IMR-90 (cell line): Measurements from ENCODE around the gene YIPF1. TPM values are rescaled to one million over a fixed set of nuclear protein-coding genes. Genes with fewer than 3 reads are reported as not detected.

ENCODE experiments used
- ATAC-seq: fragments of 200-7000 bp; cut with Tn5 transposase; 2 replicates; pipeline ENCODE4 v1.9.1; 2020; ENCODE audit warnings: low read depth, mild to moderate bottlenecking, moderate library complexity
- BruUV-seq: library from RNA; stranded (reverse); fragments of 400-500 nt; replicated peaks from 2 replicates; lab custom pipeline; 2021; lab: Mats Ljungman, UMichigan
- CTCF ChIA-PET: fragments of 300-600 bp; formaldehyde crosslinking; extraction: SDS; loops from one replicate; lab custom pipeline; 2021; ENCODE audit warnings: antibody characterized with exemption; lab: Yijun Ruan, JAX
- POLR2A ChIA-PET: fragments of 300-600 bp; sonication (Branson Sonifier 250); formaldehyde crosslinking; loops from one replicate; lab custom pipeline; 2022; ENCODE audit warnings: antibody characterized with exemption; ENCODE audit not compliant: unreplicated experiment; lab: Charles Lee
- DNase-seq: peaks from one replicate; pipeline ENCODE4 v3.0.0; 2013
- H2AFZ ChIP-seq: replicated peaks from 2 replicates; pipeline ENCODE3; 2013; ENCODE audit warnings: low read length, mild to moderate bottlenecking; ENCODE audit not compliant: poor library complexity
- H2AK5ac ChIP-seq: 2 replicates; pipeline ENCODE4 v1.6.1; 2013; ENCODE audit warnings: low read depth, low read length, inconsistent platforms
- H2AK9ac ChIP-seq: replicated peaks from 2 replicates; pipeline ENCODE3; 2013; ENCODE audit warnings: mild to moderate bottlenecking, low read depth, low read length, moderate library complexity; ENCODE audit not compliant: poor library complexity
- H2BK120ac ChIP-seq: 2 replicates; pipeline ENCODE4 v1.6.1; 2013; ENCODE audit warnings: low read depth, low read length, inconsistent platforms
- H2BK15ac ChIP-seq: 3 replicates; pipeline ENCODE4 v1.6.1; 2013; ENCODE audit warnings: low read depth, low read length, inconsistent platforms
- H2BK20ac ChIP-seq: 2 replicates; pipeline ENCODE4 v1.6.1; 2013; ENCODE audit warnings: low read depth, mild to moderate bottlenecking, inconsistent platforms, low read length, moderate library complexity
- H2BK5ac ChIP-seq: 2 replicates; pipeline ENCODE4 v1.6.1; 2013; ENCODE audit warnings: mild to moderate bottlenecking, low read depth, low read length, inconsistent platforms; ENCODE audit not compliant: poor library complexity, severe bottlenecking
- H3K14ac ChIP-seq: replicated peaks from 2 replicates; pipeline ENCODE4 v1.6.1; 2013; ENCODE audit warnings: low read depth, low read length, inconsistent platforms
- H3K18ac ChIP-seq: 2 replicates; pipeline ENCODE4 v1.6.1; 2013; ENCODE audit warnings: low read depth, low read length, control low read depth
- H3K23ac ChIP-seq: 2 replicates; pipeline ENCODE4 v1.6.1; 2013; ENCODE audit warnings: low read depth, low read length, inconsistent platforms
- H3K27ac ChIP-seq: 2 replicates; pipeline ENCODE4 v1.5.1; 2013; ENCODE audit warnings: mild to moderate bottlenecking, control low read depth, low read length; ENCODE audit not compliant: insufficient read depth
- H3K27me3 ChIP-seq: 2 replicates; pipeline ENCODE4 v1.6.1; 2013; ENCODE audit warnings: low read length; ENCODE audit not compliant: control insufficient read depth, insufficient read depth
- H3K36me3 ChIP-seq: 2 replicates; pipeline ENCODE4 v1.6.1; 2013; ENCODE audit warnings: low read length, mixed read lengths; ENCODE audit not compliant: control insufficient read depth, insufficient read depth
- H3K4ac ChIP-seq: 2 replicates; pipeline ENCODE4 v1.6.1; 2013; ENCODE audit warnings: low read depth, low read length, inconsistent platforms
- H3K4me1 ChIP-seq: 2 replicates; pipeline ENCODE4 v1.6.1; 2013; ENCODE audit warnings: low read length, mixed read lengths; ENCODE audit not compliant: control insufficient read depth, insufficient read depth
- H3K4me2 ChIP-seq: 2 replicates; pipeline ENCODE4 v1.6.1; 2013; ENCODE audit warnings: low read depth, mild to moderate bottlenecking, control low read depth, low read length, moderate library complexity
- H3K4me3 ChIP-seq: 2 replicates; pipeline ENCODE4 v1.5.1; 2013; ENCODE audit warnings: low read depth, mild to moderate bottlenecking, control low read depth, low read length, moderate library complexity; ENCODE audit not compliant: insufficient read depth
- H3K56ac ChIP-seq: 2 replicates; pipeline ENCODE4 v1.6.1; 2013; ENCODE audit warnings: low read length, inconsistent platforms; ENCODE audit not compliant: insufficient read depth; ENCODE audit errors: extremely low read depth
- H3K79me1 ChIP-seq, 2 experiments: 2 replicates each; pipeline ENCODE4 v1.6.1; 2013; ENCODE audit warnings: low read length in 2 of 2, inconsistent platforms in 1 of 2, low read depth in 1 of 2
- H3K9ac ChIP-seq: 2 replicates; pipeline ENCODE4 v1.6.1; 2013; ENCODE audit warnings: low read depth, low read length, control low read depth
- H3K9me1 ChIP-seq: 2 replicates; pipeline ENCODE4 v1.6.1; 2013; ENCODE audit warnings: low read length, inconsistent platforms; ENCODE audit not compliant: insufficient read depth
- H3K9me3 ChIP-seq: 2 replicates; pipeline ENCODE4 v1.6.1; 2013; ENCODE audit warnings: low read length; ENCODE audit not compliant: control insufficient read depth, insufficient read depth
- H4K20me1 ChIP-seq: 2 replicates; pipeline ENCODE4 v1.6.1; 2013; ENCODE audit warnings: low read length, inconsistent platforms; ENCODE audit not compliant: insufficient read depth
- H4K5ac ChIP-seq: 2 replicates; pipeline ENCODE4 v1.6.1; 2013; ENCODE audit warnings: mild to moderate bottlenecking, low read depth, low read length, control low read depth
- H4K8ac ChIP-seq, 2 experiments: 2 replicates each; pipeline ENCODE4 v1.6.1; 2013; ENCODE audit warnings: low read depth in 2 of 2, low read length in 2 of 2, control low read depth in 1 of 2, inconsistent platforms in 1 of 2
- H4K91ac ChIP-seq: 2 replicates; pipeline ENCODE4 v1.6.1; 2013; ENCODE audit warnings: low read depth, low read length, inconsistent platforms; ENCODE audit not compliant: insufficient read depth
- BHLHE40 ChIP-seq: fragments of 150-350 bp; IDR thresholded peaks from 2 replicates; pipeline ENCODE4 v1.6.1; 2016; ENCODE audit warnings: mild to moderate bottlenecking, low read depth, low read length
- CEBPB ChIP-seq: IDR thresholded peaks from 2 replicates; pipeline ENCODE4 v1.6.1; 2012; ENCODE audit warnings: low read depth, low read length, improper control_type of control experiment
- CHD1 ChIP-seq: IDR thresholded peaks from 2 replicates; pipeline ENCODE4 v1.6.1; 2012; ENCODE audit warnings: low read depth, low read length, improper control_type of control experiment
- FOS ChIP-seq: fragments of 150-350 bp; IDR thresholded peaks from 2 replicates; pipeline ENCODE4 v1.6.1; 2016; ENCODE audit warnings: low read depth, low read length
- MAFK ChIP-seq: IDR thresholded peaks from 2 replicates; pipeline ENCODE4 v1.6.1; 2012; ENCODE audit warnings: low read depth, low read length, improper control_type of control experiment
- MAZ ChIP-seq: IDR thresholded peaks from 2 replicates; pipeline ENCODE4 v1.6.1; 2012; ENCODE audit warnings: low read depth, mild to moderate bottlenecking, low read length, improper control_type of control experiment, moderate library complexity, borderline replicate concordance
- MXI1 ChIP-seq: IDR thresholded peaks from 2 replicates; pipeline ENCODE4 v1.6.1; 2012; ENCODE audit warnings: low read depth, mild to moderate bottlenecking, low read length, moderate library complexity, borderline replicate concordance
- NFE2L2 ChIP-seq: fragments of 150-350 bp; IDR thresholded peaks from 2 replicates; pipeline ENCODE4 v1.6.1; 2016; ENCODE audit warnings: low read depth, mild to moderate bottlenecking, low read length
- POLR2A ChIP-seq: IDR thresholded peaks from 2 replicates; pipeline ENCODE4 v1.6.1; 2012; ENCODE audit warnings: mild to moderate bottlenecking, low read depth, low read length
- RCOR1 ChIP-seq: IDR thresholded peaks from 2 replicates; pipeline ENCODE4 v1.6.1; 2012; ENCODE audit warnings: mild to moderate bottlenecking, low read length, improper control_type of control experiment; ENCODE audit not compliant: insufficient replicate concordance
- RFX5 ChIP-seq: IDR thresholded peaks from 2 replicates; pipeline ENCODE4 v1.8.0; 2012; ENCODE audit warnings: low read depth, mild to moderate bottlenecking, low read length, moderate library complexity
- SMC3 ChIP-seq: fragments of 150-350 bp; IDR thresholded peaks from 2 replicates; pipeline ENCODE4 v1.6.1; 2016; ENCODE audit warnings: low read depth, mild to moderate bottlenecking, antibody characterized with exemption, low read length, moderate library complexity
- WGBS, 2 experiments: methylation state at CpG; one replicate each; pipeline versions ENCODE4 v1.1.5 to v1.1.7; 2013; ENCODE audit warnings: missing lambda C conversion rate in 2 of 2; ENCODE audit not compliant: insufficient read length in 1 of 2; ENCODE audit errors: extremely low coverage in 2 of 2; 5-methylcytosine and 5-hydroxymethylcytosine counted together
- dilution Hi-C: fragments of 300-500 bp; cut with HindIII; formaldehyde crosslinking; loops from one replicate; pipeline ENCODE4 v1.14.3; 2018; ENCODE audit warnings: low sequenced_read_pairs; ENCODE audit not compliant: unreplicated experiment
- in situ Hi-C: fragments of 300-500 bp; cut with MboI; formaldehyde crosslinking; loops from 3 replicates; pipeline ENCODE4 v1.14.3; 2019; ENCODE audit warnings: low sequenced_read_pairs, inconsistent platforms, mixed read lengths
- intact Hi-C: fragments of 100-400 bp; cut with micrococcal nuclease; formaldehyde crosslinking; loops from 2 replicates; pipeline ENCODE4 v1.10.0; 2022
- polyA plus RNA-seq, 3 experiments: library from polyadenylated mRNA; depleted of rRNA; stranded (reverse); fragments of >200 nt; gene quantifications; 2 replicates each; pipeline ENCODE4 v1.2.3, GENCODE V29; 2012; ENCODE audit warnings: low replicate concordance in 1 of 3
- total RNA-seq: library from RNA; depleted of rRNA; stranded (reverse); fragments of >200 nt; gene quantifications from 2 replicates; pipeline ENCODE4 v1.2.3, GENCODE V29; 2012
- TF ChIP-seq, protein P1 (sequence below): conservative IDR thresholded peaks from 2 replicates; pipeline ENCODE4 v1.5.1; 2012; ENCODE audit warnings: mild to moderate bottlenecking, low read depth, low read length, improper control_type of control experiment
- TF ChIP-seq, protein P2 (sequence below): fragments of 150-350 bp; IDR thresholded peaks from 2 replicates; pipeline ENCODE4 v1.6.1; 2017; ENCODE audit warnings: mild to moderate bottlenecking, antibody characterized with exemption, low read length, low read depth
- TF ChIP-seq, protein P3 (sequence below): fragments of 150-350 bp; IDR thresholded peaks from 2 replicates; pipeline ENCODE4 v1.6.1; 2016; ENCODE audit warnings: low read depth, mild to moderate bottlenecking, low read length, moderate library complexity, borderline replicate concordance

Gene YIPF1
- total and polyA plus RNA-seq, 2 of the 4 experiments (the other 2 are of a cell fraction), result 23.7 to 35.3 TPM

DNA sequence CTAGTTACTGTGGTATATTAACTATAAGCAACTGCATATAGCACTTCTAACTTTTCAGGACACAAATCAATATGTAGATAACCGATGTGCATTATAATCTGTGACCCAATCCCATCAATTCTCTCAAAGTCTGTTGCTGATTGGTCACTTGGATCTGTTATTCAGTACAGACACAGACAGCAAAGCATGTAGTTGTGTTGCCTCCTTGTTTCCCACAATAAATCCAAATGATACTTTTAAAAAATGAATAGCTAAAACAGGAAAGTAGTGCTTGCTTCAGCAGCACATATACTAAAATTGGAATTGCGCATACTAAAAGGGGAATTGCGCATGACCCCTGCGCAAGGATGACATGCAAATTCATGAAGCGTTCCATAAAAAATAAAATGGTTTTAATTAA, 79.6 kb downstream of the YIPF1 start:
- POLR2A ChIA-PET, result no interaction called here
- BruUV-seq, result no TSS peak
- H4K91ac ChIP-seq, result no peak overlapping the region
- H3K4ac ChIP-seq, result no peak overlapping the region
- TF ChIP-seq BHLHE40 (no peak), NFE2L2 (no peak), RFX5 (no peak), MAFK (no peak), SMC3 (no peak), MXI1 (no peak), RCOR1 (no peak), POLR2A (no peak), FOS (no peak), CHD1 (no peak), CEBPB (no peak), MAZ (no peak)
- TF ChIP-seq, protein P1, sequence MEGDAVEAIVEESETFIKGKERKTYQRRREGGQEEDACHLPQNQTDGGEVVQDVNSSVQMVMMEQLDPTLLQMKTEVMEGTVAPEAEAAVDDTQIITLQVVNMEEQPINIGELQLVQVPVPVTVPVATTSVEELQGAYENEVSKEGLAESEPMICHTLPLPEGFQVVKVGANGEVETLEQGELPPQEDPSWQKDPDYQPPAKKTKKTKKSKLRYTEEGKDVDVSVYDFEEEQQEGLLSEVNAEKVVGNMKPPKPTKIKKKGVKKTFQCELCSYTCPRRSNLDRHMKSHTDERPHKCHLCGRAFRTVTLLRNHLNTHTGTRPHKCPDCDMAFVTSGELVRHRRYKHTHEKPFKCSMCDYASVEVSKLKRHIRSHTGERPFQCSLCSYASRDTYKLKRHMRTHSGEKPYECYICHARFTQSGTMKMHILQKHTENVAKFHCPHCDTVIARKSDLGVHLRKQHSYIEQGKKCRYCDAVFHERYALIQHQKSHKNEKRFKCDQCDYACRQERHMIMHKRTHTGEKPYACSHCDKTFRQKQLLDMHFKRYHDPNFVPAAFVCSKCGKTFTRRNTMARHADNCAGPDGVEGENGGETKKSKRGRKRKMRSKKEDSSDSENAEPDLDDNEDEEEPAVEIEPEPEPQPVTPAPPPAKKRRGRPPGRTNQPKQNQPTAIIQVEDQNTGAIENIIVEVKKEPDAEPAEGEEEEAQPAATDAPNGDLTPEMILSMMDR, result no peak
- TF ChIP-seq, protein P2, sequence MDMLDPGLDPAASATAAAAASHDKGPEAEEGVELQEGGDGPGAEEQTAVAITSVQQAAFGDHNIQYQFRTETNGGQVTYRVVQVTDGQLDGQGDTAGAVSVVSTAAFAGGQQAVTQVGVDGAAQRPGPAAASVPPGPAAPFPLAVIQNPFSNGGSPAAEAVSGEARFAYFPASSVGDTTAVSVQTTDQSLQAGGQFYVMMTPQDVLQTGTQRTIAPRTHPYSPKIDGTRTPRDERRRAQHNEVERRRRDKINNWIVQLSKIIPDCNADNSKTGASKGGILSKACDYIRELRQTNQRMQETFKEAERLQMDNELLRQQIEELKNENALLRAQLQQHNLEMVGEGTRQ, result no peak
- TF ChIP-seq, protein P3, sequence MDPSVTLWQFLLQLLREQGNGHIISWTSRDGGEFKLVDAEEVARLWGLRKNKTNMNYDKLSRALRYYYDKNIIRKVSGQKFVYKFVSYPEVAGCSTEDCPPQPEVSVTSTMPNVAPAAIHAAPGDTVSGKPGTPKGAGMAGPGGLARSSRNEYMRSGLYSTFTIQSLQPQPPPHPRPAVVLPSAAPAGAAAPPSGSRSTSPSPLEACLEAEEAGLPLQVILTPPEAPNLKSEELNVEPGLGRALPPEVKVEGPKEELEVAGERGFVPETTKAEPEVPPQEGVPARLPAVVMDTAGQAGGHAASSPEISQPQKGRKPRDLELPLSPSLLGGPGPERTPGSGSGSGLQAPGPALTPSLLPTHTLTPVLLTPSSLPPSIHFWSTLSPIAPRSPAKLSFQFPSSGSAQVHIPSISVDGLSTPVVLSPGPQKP, result no peak
- in situ Hi-C loops, result no loop called here
- H3K4me1 ChIP-seq, result peaks cover 10% of the 10 kb centered on the region; the same call in 1 of the 2 replicates
- no CpG with 5 or more reads among the region's 5 CpGs for WGBS, 2 experiments
- H2BK15ac ChIP-seq, result no peak overlapping the region
- H4K20me1 ChIP-seq, result 0 out of 2 replicates have a peak, but pooled peaks cover 3% of the 10 kb centered on the region
- H2AK9ac ChIP-seq, result no peak overlapping the region
- no peak overlapping the region for H4K5ac ChIP-seq
- intact Hi-C loops, result no loop called here
- no peak overlapping the region for H3K56ac ChIP-seq
- no peak overlapping the region for H3K14ac ChIP-seq
- peaks cover 14 to 19% of the 10 kb centered on the region in 2 experiments; a peak in 3 of 4 replicates for H3K79me1 ChIP-seq
- no peak overlapping the region for H3K4me3 ChIP-seq
- no peak overlapping the region for H3K23ac ChIP-seq
- H2BK20ac ChIP-seq, result no peak overlapping the region
- DNase-seq (no peak), ATAC-seq (no peak)
- H3K27me3 ChIP-seq, result no peaks in the 10 kb centered on the region
- H3K36me3 ChIP-seq, result peaks cover 3% of the 10 kb centered on the region; the same call in 1 of the 2 replicates
- no peak overlapping the region for H4K8ac ChIP-seq
- H2BK5ac ChIP-seq, result no peak overlapping the region
- H3K18ac ChIP-seq, result no peak overlapping the region
- no peak overlapping the region for H2AFZ ChIP-seq
- H2BK120ac ChIP-seq, result no peak overlapping the region
- no peaks in the 10 kb centered on the region; the same call in 1 of the 2 replicates for H3K9me1 ChIP-seq
- H3K9ac ChIP-seq, result no peak overlapping the region
- no peak overlapping the region for H2AK5ac ChIP-seq
- no peak overlapping the region for H3K4me2 ChIP-seq
- no peaks in the 10 kb centered on the region; the same call in 1 of the 2 replicates for H3K9me3 ChIP-seq
- H3K27ac ChIP-seq, result no peak overlapping the region
- dilution Hi-C loops, result no loop called here
- CTCF ChIA-PET, result interaction anchor here (1.5 kb wide), 1 partner anchor 16 kb away, joined by 4 read pairs; no protein-coding TSS in a partner anchor
